ENCODE measurements around the gene RGSL1.
"Not testable (repeated sequence)": the region's sequence is repeated elsewhere in the genome, so short reads cannot be mapped to it uniquely, and the experiment has no call there.

The RGSL1 gene

DNA sequence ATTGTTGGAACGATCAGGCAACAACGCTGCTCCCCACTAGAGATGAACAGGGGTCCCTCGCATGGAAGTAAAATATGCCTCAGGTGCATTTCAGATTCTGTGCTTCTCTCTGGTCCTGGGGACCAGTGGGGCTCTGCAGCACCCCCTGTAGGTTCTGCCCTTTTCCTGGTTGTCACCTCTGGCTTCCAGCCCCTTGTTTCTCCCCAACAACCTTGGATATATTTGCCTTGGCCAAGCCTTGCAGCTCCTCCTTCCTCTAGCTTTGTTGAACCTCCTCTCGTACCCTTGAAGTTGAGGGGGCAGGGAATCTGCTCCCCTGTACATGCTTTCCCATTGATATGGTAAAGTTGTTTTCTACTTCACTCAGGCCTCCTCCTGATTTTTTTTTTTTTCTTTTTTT lies 5.4 kb upstream of the RGSL1 start:
- H3K27ac ChIP-seq = no peak overlapping the region
- no peak overlapping the region for H3K4me3 ChIP-seq

DNA sequence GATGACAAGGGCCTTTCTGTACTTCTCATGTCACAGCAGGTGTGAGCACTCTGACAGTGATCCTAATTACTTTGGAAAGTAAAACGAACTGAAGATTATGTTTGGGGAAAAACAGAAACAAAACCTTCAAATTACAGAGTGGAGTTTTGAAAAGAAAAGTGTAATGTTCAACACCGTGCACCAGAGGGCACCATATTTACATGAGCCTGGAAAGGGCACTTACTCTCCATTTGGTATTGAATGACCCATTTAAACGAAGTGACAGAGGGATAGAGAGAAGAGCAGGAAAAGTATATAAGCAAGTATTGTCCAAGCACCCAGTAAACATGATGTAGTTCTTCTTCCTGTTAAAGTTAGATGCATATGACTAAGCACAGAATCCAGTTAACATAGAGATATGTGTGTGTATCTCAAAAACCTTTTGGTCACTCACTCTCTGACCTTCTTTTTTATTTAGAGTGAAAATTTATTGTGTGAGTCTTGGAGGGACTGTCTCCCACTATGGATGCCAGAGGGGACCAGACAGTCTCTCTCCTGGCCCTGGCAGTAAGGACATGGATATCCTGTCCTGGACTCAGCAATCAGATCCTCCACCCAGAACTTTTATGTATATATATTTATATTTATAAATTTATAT lies 3.8 kb upstream of the RGSL1 start:
- Histone ChIP-seq H3K4me3 (no peak overlapping the region), H3K27ac (no peak overlapping the region)

DNA sequence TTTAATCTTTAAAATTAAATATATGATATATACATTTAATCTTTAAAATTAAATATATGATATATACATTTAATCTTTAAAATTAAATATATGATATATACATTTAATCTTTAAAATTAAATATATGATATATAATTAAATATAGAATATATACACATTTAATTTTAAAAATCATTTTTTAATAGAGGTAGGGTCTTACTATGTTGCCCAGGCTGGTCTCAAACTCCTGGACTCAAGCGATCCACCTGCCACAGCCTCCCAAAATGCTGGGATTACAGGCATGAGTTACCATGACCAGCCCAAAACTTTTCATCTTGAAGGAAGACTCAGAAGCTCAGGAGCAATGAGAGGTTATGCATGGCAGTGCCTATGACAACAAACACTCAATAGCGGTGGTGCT lies 2.8 kb upstream of the RGSL1 start:
- H3K27ac ChIP-seq, H3K4me3 ChIP-seq: not testable (repeated sequence)

DNA sequence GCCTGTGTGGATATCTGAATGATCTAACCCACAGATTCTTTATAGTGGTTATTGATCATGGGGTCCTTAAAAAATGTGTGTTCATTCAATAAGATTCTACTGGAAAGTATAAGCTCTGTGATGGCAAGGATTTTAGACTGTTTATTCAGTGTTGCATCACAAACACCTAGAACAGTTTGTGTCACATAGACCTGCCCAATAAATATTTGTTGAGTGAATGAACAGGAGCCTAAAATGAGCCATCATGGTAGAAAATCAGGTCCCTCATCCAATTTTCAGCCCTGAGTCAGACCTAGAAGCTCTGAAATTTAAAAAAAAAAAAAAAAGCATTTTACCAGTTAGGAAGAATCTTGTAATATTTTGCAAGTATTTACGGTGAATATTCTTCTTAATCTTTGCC lies 2.3 kb upstream of the RGSL1 start:
- no peak overlapping the region for H3K4me3 ChIP-seq

DNA sequence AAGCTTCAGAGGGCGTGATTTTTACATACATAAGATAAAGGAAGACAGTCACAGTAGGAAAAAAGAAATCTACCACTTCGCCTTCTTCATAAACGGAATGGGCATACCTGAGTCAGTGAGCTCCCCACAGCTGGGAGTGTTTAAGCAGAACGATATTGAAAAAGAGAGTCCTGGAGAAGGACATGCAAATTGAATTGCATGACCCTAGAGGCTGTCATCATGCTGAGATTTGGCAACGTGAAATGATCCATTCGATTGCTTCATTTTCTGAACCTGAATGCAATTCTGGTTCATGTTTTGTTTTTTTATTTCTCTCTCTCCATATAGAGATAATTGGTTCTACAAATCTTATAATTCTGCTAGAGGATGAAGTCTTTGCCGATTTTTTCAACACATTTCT lies 3.7 kb downstream of the RGSL1 start:
- Histone ChIP-seq H3K27ac (no peak overlapping the region), H3K4me3 (no peak overlapping the region)

More for the DNA sequence above, 2.3 kb upstream of the RGSL1 start:
- H3K27ac ChIP-seq = no peak overlapping the region

DNA sequence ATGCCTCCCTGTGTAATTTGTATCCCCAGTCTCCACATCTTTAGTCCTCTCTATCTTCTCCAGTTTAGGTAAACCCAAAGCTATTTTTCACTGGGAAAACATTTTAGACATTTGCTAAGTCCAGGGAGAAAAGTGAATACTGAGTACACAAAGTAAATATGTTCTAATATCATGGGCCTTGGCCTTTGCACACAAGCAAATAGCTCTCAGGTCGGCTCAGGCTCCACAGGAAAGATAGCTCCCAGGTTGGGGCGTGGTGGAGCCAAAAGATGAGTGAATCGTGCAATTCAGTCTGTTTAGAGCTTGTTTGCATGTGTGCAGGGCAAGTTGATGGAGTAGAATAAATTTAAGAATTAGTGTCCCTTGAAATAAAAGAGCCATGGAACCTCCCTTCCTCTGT lies 7.9 kb downstream of the RGSL1 start:
- H3K4me3 ChIP-seq = no peak overlapping the region
- no peak overlapping the region for H3K27ac ChIP-seq

DNA sequence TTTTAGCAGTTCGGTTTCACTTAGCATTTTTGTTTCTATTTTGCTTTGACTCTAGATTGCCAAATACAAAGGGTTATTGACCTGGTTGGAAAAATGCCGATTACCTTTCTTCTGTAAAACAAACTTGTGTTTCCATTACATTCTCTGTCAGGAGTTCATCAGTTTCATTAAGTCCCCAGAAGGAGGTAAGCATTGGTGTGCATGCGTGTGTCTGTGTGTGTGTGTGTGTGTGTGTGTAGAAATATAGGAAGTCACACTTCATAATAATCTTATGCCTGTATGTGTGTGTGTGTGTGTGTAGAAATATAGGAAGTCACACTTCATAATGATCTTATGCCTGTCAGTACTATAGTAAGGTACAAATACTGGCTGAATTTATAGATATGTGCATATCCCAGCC lies 10.0 kb downstream of the RGSL1 start:
- Histone ChIP-seq H3K27ac (no peak overlapping the region), H3K4me3 (no peak overlapping the region)

DNA sequence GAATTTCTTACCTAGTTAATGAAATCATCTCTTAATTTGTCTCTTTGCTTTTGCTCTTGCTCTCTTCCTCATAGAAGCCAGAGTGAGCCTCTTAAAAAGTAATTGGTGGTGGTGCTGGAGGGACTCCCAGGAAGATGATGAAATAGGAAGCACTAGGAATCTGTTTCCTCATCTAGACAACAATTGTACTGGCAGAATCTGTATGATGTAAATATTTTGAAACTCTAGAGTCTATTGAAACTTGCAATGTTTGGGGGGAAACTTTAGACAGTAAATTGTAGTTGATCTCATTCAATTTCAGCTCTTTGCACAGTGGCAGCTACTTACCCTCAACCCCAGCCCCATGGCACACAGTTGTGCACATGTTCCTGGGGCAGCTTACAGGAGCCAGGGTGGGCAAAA lies 10.6 kb downstream of the RGSL1 start:
- Histone ChIP-seq H3K27ac (no peak overlapping the region), H3K4me3 (no peak overlapping the region)

DNA sequence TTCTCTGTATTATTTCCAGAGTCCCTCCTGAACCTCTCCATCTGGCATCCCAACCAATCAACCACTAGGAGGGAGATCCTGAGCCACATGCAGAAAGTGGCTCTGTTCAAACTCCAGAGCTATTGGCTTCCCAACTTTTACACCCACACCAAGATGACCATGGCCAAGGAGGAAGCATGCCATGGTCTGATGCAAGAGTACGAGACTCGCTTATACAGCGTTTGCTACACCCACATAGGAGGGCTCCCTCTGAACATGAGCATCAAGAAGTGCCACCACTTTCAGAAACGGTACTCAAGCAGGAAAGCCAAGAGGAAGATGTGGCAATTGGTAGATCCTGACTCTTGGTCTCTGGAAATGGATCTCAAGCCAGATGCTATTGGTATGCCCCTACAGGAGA lies 23.6 kb downstream of the RGSL1 start:
- no peak overlapping the region for H3K27ac ChIP-seq
- no peak overlapping the region for H3K4me3 ChIP-seq

DNA sequence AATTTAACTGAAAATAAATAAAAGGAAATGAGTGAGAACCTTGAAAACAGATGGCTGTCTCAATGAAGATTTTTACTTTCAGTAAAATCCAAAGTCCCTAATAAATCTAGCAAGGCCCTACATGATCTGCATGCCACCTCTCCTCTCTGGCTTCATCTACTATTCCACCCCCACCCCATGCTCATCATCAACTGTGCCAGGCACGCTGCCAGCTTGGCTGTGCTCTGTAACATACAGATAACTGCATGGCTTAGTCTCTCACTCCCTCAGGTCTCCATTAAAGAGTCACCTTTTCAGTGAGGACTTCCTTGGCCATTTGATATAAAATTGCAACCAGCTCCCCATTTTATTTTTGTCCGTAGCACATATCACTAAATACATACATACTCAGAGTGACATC lies 26.7 kb downstream of the RGSL1 start:
- no peak overlapping the region for H3K27ac ChIP-seq
- H3K4me3 ChIP-seq = no peak overlapping the region

DNA sequence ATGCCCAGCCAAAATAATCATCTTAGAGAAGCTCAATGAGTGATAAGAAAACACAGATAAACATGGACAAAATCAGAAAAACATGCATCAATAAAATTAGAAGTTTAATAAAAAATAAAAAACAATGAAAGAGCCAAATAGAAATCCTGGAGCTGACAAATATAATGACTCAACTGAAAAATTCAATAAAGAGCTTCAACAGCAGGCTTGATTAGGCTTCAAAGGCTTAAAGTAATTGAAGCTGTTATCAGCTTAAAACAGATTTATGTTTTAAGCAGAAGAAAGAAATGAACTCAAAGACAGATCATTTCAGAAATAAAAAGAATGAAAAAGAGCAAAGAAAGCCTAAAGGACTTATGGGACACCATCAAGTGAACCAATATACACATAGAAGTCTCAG lies 28.3 kb downstream of the RGSL1 start:
- Histone ChIP-seq H3K27ac (no peak overlapping the region), H3K4me3 (no peak overlapping the region)

DNA sequence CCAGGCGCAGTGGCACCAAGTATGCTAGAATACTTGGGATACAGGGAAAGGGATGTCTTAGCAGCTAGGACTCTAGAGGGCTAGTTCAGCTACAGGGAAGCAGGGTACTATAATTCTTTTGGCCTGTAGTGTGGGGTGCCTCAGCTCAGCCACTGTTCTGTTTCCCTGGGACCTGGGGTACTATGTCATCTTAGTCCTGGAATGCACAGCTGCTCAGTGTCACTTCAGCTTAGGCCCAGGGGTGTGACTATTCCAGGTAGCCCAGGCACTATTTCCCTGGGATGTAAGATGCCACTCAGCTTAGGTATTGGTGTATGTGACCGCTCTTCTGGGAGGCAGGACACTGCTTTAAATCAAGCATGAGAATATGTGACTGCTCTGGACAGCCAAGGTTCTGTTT lies 34.1 kb downstream of the RGSL1 start:
- no peak overlapping the region for H3K27ac ChIP-seq

DNA sequence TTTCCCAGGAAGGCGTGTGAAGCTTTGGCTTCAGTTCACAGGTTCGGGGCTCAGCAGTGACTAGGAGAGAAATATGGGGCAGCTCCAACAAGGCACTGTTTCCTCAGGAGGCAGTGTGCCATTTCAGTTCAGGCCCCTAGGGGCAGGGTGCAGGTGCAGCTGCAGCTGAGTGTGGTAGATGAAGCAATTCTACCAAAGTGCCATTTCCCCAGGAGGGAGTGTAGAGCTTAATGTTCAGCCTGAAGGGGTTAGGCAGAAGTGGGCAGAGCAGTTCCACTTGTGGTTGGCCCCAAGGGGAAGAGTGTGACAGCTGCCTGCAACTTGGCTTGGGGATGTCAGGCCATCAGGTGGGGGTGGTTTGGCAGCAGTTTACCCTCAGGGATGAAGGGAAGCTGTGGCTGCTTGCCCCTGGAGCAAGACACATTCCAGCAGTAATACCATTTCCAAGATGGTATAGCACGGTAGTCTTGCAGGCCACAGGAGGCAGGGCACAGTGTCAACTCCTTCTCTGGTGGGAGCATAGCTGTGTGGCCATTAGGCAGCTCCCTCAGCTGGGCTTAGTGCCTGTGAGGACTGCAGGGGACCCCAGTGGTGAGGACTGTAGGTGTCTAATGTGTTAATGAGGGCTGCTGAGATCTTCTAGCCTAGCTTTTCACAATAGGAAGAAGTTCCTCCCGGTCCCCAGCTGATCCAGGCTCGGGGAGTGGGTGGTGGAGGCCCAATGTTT lies 34.7 kb downstream of the RGSL1 start:
- no peak overlapping the region for H3K27ac ChIP-seq
- no peak overlapping the region for H3K4me3 ChIP-seq

More for the DNA sequence above, 34.1 kb downstream of the RGSL1 start:
- H3K4me3 ChIP-seq = no peak overlapping the region

DNA sequence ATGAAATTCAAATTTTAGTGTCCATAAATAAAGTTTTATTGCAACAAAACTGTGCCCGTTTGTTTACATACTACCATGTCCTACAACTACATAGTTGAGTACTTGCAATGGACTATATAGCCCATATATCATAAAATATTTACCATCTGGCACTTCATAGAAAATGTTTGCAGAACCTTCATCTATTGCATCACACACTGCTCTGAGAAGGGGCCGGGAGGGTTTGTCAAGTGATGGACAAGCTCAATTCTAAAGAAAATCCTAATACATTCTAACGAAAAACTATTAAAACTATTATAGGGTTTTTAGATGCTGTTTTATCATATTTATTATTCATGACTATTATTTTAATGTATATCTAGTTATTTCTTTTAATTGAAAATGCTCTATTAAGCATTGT lies 35.9 kb downstream of the RGSL1 start:
- Histone ChIP-seq H3K4me3 (no peak overlapping the region), H3K27ac (no peak overlapping the region)

DNA sequence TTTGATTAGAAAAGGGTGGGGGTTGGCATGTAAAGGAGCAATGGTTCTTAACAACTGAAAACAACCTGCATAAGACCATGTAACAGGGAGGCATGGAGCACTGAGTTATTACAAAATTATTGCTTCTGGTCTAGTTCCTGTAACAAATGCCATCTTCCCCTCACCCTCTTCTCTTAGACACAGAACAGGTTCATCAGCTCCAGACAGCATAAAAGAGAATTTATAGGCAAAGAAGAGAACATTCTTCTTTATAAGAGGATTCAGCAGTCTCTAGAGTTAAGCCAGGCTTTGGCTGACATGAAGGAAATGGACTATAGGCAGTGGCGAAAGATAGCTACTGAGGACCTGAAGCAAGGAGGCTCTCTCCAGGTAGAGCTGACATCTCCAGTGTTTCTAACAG lies 38.9 kb downstream of the RGSL1 start:
- Histone ChIP-seq H3K27ac (no peak overlapping the region), H3K4me3 (no peak overlapping the region)

DNA sequence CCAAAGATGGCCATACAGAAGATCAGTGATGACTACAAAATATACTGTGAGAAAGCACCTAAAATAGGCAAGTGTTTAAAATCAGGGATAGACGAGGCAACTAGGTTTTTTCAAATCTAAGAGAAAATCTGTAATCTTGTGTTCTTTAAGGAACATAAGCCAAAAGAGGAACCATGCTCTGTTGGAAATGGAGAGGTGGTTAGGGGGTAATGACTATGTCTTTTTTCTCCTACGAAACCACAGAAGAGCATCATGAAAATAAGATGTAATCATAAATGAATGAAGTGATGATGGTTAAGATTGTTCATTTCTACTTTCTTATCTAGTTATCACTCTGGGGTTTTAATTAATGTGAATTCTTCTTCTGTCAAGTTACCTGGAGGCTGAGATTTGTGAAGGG lies 43.1 kb downstream of the RGSL1 start:
- Histone ChIP-seq H3K27ac (no peak overlapping the region), H3K4me3 (no peak overlapping the region)

DNA sequence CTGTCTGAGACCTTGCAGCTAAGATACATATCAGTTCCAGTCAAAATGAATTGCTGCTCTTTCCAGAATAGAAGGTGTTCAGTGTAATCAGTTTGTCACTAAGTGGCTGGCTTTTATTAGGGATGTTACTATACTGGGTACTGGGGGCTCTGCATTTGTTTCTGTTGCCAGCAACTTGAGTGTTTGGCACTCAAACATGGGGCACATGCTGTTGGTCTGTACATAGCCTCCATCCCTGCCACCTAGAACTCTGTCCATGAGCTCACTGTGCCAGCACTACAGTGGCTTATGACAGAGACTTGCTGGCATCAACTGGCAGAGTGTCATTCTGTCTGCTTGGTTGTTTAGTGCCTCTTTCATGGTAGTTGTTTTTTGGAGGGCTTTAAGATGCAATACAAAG lies 45.1 kb downstream of the RGSL1 start:
- no peak overlapping the region for H3K27ac ChIP-seq
- H3K4me3 ChIP-seq = no peak overlapping the region

DNA sequence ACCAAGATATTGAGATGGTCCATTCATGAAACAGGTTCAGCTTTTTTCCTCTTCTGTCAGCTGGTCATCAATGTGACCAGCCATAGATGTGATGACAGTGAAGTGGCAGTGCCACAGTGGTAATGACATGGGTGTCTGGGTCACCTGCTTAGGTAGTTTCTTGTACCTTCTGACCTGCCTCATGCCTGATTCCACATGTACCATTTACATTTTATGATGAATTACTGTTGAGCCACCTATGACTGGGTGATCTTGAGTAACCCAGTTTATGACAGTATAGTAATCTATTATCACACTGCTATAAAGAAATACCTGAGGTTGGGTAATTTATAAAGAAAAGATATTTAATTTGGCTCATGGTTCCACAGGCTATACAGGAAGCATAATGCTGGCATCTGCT lies 45.7 kb downstream of the RGSL1 start:
- Histone ChIP-seq H3K4me3 (no peak overlapping the region), H3K27ac (no peak overlapping the region)

DNA sequence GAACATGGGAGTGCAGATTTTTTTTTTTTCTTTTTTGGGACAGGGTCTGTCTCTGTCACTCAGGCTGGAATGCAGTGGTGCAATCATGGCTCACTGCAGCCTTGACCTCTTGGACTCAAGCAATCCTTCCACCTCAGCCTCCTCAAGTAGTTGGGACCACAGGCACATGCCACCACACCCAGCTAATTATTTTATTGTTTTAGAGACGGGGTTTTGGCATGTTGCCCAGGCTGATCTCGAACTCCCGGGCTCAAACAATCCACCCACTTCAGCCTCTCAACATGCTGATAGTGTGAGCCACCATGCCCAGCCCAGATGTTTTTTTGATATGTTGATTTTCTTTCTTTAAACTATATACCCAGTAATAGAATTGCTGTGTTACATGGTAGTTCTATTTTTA lies 57.7 kb downstream of the RGSL1 start:
- Histone ChIP-seq H3K27ac (no peak overlapping the region), H3K4me3 (no peak overlapping the region)

DNA sequence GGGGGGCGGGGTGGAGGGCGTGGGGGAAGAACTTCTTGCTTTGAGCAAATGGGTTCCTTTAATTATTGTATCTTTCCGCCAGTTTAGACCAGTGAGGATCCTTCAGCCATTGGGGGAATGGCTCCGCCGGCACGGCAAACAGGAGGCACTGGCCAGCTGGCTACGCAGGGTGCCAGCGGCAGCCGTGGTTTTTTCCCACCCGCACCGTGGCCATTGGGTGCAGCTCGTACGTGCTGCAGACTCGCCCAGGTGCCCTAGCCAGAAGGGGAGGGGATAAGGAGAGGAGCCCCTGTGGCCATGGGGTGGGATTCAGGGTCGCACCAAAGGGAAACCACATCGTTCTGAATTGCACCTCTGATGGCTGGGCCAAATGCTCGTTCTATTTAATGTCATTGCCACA lies 65.6 kb downstream of the RGSL1 start:
- Histone ChIP-seq H3K4me3 (no peak overlapping the region), H3K27ac (no peak overlapping the region)

DNA sequence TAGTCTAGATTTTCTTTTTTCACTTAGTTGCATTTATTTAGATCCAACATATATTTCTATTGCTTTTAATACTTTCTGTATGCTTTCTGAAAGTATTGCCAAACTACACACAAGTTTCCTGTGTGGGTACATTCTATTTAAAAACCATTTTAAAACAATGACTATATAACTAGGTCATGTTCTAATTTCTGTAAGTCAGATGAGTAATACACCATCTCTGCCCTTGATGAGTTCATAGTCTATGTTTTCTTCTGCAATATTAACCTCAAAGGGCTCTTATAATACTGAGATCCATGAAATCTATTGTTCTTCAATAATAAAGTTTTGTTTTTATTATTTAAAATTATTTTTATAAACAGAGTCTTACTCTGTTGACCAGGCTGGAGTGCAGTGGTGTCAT lies 70.8 kb downstream of the RGSL1 start:
- no peak overlapping the region for H3K27ac ChIP-seq

DNA sequence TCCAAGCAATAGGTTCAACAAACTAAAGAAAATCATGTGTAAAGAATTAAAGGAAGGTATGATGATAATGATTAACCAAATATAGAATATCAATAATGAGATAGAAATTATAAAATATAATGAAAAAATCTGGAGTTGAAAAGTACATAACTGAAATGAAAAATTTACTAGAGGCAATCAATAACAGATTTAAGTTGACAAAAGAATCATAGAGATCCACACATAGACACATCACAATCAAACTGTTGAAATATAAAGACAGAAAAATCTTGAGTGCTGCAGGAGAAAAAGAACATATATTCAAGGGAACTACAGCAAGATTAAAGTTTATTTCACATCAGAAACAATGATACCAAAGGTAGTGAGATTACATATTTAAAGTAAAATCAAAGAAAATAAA lies 75.4 kb downstream of the RGSL1 start:
- no peak overlapping the region for H3K4me3 ChIP-seq
- H3K27ac ChIP-seq = no peak overlapping the region

More for the DNA sequence above, 70.8 kb downstream of the RGSL1 start:
- H3K4me3 ChIP-seq = no peak overlapping the region
